HG03457 (cell line): Measurements from ENCODE around the gene PARD6G.

Source experiments
- ATAC-seq: cut with Tn5 transposase; IDR thresholded peaks from one replicate; pipeline ENCODE4 v1.9.1; 2021; ENCODE audit warnings: moderate number of reproducible peaks; ENCODE audit not compliant: unreplicated experiment

The PARD6G gene

DNA sequence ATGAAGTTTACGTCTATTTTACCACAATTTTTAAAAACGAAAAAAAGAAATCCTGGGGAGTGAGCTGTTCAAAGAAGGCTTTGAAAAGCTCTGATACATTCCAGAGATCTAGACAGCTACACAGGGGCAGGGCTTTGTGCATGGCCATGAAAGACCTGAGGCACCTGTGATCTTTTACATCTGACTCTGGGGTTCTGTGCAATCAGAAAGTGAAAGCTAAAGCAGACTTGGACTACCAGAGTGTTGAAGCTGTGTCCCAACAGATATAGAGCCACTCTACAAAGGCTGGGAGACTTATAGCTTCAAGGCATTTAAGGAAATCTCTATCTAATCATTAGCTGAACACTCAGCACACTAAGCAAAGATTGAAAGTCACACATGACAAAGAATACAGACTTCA lies 34.1 kb downstream of the PARD6G start:
- ATAC-seq: peak; percentile 64

DNA sequence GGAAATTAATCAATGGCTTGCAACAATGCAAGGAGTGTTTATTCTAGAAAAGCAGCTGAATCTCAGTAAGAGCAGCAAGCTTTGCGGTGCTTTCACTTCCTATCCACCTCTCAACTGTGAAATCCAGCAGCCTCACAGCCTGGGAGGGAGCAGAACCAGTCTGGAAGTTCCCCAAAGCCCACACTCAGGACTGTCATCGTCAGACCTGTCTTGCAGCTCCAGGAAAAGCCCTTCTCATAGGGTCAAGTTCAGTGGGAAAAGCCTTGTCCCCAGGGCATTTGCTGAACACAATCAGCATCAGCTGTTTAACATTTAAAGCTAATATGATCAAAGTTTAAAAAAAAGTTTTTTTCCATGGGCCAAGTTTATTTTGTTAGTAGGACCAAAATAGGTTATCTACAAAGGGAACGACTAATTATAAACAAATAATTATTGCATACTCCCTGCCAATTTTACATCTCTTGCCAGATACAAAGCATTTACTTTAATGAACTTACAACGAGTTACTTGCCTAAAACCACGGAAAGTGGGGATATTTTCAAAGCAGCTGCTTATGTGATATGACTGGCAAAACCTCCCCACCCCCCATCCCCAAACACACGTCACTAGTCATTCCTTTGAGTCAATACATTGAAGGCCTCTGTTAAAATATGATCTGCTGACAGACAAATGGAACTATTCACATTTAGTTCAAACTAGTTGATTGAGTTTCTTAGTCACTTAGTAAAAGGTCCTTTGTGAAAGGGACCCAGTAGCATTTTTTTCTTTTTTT lies 36.8 kb downstream of the PARD6G start:
- ATAC-seq: peak; percentile 57

- no peak for ATAC-seq
These were observed 38.7 kb downstream of the PARD6G start for GRCh38 chr18:80208620-80209019.

DNA sequence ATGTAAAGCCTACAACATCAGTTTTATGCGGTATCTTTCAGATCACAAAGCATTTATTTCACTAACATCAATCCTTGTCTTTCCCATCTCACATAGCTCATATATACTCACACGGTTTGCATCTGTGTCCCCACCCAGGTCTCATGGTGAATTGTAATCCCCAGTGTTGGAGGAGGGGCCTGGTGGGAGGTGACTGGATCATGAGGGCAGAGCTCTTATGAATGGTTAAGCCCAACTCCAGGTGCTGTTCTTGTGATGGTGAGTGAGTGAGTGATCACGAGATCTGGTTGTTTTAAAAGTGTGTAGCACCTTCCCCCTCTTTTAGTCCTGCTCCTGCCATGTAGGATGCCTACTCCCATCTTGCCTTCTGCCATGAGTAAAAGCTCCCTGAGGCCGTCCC lies 42.0 kb downstream of the PARD6G start:
- ATAC-seq: no peak

DNA sequence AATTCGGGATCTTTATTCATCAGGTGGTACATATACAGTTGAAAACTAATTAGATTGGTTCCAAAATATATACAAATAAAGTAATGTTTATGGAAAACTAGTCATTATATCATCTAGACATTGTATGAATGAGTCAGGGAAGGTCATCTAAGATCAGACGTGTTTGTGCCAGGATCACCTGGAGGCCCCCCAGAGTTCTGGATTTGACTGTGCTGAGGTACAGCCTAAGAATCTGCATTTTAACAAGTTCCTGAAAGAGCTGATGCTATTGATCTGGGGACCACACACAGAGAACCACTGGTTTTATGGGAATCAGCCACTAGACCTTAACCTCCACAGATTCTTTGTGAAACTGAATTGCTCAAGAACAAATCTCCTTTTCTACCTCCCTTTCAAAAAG lies 43.2 kb downstream of the PARD6G start:
- no peak for ATAC-seq

GRCh38 chr18:80203249-80203648 lies 44.1 kb downstream of the PARD6G start:
- ATAC-seq: no peak

DNA sequence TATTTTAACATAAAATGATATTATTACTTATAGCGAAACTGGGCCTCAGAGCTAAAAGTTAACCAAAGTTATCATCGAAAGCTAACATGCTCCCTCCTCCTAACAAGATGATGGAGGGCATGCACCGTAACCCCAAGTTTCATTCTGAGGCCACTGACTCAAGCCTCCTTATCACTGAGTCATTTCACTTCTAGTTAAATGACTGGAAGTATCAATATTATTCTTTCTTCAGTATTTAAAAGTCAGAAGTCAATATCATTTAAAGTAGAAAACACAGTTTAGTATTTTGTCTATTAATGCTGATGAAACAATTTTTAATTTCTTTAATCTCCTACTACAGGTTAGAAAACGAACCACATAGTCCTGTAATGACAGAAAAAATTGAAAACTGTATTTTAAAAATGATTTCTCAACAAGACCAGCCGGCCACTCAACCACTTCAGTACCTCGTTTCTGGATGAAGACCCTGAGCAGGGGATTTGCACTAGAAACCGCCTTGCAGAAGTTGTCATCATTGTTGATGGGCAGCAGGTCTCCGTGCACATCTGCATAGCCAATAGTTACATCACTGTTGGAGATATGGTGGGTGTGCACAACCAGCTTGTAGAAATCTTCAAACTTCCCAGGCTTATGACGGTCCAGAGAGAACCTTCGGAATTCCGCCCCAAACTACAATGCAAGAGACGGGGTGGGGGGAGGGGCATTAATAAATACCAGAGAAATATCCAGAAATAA lies 44.9 kb downstream of the PARD6G start:
- peak; percentile 76 for ATAC-seq

DNA sequence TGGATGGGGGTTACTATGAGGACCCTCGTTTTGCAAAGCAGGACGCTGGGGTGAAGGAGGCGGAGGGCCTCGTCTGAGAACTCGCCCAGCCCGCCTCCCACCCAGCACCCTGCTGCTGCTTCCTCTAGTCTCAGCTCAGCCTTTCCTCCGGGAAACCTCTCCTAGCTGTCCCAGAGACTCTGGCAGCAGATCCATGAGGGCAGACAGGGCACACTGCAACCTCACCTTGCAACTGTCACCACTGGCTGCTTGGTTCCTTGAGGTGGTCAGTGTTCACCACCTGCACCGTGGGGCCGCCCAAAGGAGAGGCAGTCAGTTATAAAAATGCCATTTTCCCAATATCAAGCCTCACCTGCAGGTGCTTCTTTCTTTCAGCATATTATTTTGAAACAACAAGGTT lies 45.6 kb downstream of the PARD6G start:
- peak; percentile 6 for ATAC-seq

- no peak for ATAC-seq
These were observed 46.2 kb downstream of the PARD6G start for GRCh38 chr18:80200932-80201672.

DNA sequence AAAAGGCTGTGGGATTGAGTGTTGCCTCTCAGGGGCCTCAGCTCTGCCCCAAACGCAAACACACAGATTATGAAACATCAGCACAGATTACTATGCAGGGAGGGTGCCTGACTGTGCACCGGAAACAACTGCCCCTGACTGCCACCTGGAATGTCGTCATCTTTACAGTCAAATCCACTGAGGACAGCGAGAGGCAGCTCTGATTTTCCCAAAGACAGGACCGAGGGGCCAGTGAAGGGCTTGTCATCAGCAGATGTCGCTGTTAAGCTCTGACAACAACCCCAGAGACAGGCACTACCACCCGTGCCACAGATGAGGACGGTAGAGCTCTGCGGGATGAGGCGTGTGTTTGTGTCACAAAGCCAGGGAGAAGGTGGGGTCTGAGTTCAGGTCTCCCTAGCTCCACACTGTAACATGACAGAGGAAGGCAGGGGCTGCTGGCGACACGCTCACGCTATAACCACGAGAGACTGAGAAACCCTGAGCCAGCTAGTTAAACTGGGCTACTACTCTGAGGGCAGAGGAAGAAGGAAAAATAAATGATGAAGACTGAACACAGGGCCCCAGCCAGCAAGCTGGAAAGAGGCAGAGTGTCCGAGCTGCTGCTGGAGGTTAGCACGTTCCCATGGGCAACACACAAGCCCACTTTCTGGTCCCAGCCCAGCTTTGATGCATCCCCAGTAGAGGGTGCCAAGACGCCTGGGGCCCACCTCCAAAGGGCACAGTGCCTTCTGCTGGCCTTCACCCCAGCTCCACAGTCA lies 47.0 kb downstream of the PARD6G start:
- ATAC-seq: no peak

DNA sequence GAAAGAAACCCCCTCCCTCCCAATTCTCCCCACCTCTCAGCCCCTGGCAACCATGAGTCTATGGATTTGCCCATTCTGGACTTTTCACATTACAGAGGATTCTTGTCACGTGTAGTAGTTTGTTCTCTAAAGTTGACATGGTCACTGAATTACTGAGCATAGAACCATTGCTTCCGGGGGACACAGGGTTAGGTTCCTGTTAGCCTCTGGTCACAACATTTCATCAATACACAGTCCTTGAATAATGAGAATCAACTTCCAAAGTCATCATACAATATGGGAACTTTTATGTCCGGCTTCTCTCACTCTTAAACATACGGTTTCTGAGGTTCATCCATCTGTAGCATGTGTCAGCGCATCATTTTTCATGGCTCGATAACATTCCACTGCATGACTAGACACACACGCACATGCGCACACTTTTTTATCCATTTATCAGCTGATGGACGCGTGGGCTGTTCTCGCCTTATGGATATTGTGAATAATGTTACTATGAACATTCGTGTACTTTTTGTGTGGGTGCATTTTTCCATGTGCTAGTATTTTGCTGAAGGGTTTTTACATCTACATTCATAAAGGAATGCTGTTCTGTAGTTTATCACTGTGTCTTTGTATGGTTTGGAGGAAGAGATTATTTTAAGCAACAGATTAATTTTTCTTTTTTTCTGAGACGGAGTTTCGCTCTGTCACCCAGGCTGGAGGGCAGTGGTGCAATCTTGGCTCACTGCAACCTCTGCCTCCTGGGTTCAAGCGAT lies 48.1 kb downstream of the PARD6G start:
- ATAC-seq: no peak

DNA sequence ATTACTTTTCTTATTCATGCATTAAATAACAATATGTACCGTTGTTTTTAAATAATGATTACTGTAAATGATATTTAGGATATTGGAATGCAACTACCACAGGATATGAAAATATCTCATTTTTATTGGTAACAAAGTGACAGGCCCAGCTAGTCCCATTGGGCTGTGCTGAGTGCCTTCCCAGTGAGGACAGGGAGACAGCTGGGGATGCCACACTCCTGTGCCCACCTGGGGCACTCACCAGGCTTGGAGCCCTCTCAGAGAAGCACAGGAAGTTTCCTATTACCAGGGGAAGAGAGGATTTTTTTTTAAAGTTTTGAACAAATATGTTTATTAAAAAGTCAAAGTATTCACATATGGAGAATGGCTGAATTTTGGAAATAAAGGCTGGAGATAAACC lies 48.9 kb downstream of the PARD6G start:
- ATAC-seq: no peak

GRCh38 chr18:80197528-80197927 lies 49.8 kb downstream of the PARD6G start:
- no peak for ATAC-seq

DNA sequence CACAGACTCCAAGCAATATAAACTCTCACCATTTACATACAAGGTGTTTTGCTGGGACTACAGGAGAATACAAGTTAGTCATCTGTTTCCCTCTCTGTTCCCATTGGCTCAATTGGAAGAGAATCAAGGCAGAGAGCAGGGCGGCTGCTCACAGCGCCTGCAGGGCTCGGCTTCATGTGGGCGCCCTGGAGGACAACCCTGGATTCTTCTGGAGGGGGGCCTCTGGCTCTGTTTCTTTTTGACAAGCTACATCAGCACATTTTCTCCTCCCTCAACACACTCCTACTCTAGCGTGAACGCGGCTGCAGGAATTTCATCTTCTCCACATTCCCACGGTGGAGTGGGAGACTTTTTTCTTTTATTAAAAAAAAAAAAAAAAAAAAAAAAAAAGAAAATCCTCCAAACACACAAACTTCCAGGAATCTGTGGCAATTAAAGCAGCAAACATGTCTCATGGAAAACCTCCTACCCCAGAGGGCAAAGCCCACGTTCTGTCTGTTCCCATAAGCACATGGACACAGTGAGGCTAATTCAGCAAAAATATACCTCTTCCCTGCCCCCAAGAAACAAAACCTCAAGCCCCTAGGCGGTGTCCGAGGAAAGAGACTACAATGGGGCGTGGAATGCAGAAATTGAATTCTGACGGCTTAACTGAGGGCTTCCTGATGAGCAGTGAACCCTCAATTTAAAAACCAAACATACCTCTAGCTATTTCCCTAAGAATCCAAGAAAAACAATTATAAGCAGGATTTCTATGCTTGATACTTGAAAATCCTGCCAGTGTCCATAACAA lies 50.6 kb downstream of the PARD6G start:
- no peak for ATAC-seq

DNA sequence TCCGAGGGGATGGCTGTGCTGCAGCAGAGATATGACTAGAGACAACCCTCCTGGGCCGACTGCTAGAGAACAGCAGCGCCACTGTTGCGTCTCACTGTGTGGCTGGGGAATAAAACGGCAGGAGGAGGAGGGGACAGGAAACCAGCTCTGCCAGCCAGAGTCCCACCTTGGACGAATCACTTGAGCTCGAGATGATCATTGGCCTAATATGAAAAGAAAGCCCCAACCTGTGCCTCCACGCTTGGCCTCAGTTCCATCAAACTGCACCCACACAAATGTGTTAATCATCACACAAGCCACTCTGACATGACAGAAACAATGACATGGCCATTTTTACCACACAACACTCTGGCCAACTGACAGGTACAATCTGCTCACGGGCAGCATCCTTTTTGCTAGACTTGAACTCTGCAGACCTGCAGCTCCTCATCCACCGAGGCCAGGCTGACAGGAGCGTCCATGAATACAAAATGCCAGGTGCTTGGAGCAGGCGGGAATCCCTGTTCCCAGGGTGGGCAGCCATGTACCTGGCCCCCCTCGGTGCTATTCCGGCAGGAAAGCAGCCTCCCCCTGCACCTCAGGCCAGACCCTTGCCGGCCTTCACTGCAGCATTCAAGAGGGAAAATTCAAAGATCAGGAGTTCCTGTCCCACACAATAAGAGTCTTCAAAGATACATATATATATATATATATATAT lies 52.3 kb downstream of the PARD6G start:
- ATAC-seq: peak; percentile 56

DNA sequence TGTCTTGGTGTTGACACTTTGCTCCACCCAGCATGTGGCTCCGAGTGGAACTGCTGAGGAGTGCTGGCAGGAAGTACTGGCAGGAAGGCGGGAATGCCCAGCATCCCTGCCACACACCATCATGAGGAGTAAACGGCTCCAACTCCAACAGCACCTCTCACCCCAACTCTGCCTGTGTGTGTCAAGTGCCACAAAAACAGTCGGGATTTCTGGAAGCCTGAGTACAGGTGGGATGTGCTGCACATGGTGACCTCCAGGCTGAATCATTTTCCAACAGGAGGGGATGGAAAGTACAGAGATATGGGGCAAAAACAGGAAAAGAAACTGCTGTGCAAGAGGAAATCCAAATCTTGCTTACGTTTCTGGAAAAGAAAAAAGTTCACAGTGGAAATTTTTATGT lies 53.6 kb downstream of the PARD6G start:
- no peak for ATAC-seq

- ATAC-seq: no peak
These were observed 54.5 kb downstream of the PARD6G start for GRCh38 chr18:80192653-80193385.
